ENCODE data around the gene ANGPTL5. TPM values are rescaled to one million over a fixed set of nuclear protein-coding genes. Genes with fewer than 3 reads are reported as not detected.

ANGPTL5 gene
- total RNA-seq, 1 experiment from 2014 or later: not detected

DNA sequence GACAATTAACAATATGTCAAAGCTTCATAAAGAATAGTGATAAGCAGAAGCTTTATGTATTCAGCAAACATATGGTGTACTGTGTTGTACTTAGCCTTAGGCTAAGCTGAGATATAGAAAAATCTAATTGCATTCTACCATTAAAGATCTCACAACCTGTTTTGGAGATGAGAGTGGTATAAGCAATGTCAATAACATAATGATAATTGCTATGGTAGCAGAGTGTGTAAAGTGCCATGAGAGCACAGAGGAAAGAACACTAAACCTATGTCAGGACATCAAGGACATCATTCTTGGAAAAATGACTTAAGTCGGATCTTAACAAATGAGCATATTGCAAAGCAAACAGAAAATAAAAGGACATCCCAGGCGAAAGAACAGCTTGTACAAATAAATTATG is 28.6 kb upstream of the ANGPTL5 start:
- Histone ChIP-seq H3K9me3 (ENCODE audit: control insufficient read depth, insufficient read depth, low read depth, low read length) (no peaks in the 10 kb centered on the region), H3K4me3 (ENCODE audit: low read depth in 2 of 2, low read length in 2 of 2) (no peak overlapping the region), H3K4me1 (ENCODE audit: control insufficient read depth, insufficient read depth, low read length) (no peaks in the 10 kb centered on the region), H3K36me3 (ENCODE audit: control insufficient read depth, insufficient read depth, low read length) (no peaks in the 10 kb centered on the region), H3K27ac (ENCODE audit: low read length) (no peak overlapping the region), H3K27me3 (ENCODE audit: control insufficient read depth, insufficient read depth, low read length) (no peaks in the 10 kb centered on the region)
- TF ChIP-seq POLR2AphosphoS5 (IDR thresholded peaks at IDR 0.05; ENCODE audit: low read depth, low read length) (no peak), TCF7L2 (IDR thresholded peaks at IDR 0.05; ENCODE audit: low read depth, low read length) (no peak)
- TF ChIP-seq, protein P1, sequence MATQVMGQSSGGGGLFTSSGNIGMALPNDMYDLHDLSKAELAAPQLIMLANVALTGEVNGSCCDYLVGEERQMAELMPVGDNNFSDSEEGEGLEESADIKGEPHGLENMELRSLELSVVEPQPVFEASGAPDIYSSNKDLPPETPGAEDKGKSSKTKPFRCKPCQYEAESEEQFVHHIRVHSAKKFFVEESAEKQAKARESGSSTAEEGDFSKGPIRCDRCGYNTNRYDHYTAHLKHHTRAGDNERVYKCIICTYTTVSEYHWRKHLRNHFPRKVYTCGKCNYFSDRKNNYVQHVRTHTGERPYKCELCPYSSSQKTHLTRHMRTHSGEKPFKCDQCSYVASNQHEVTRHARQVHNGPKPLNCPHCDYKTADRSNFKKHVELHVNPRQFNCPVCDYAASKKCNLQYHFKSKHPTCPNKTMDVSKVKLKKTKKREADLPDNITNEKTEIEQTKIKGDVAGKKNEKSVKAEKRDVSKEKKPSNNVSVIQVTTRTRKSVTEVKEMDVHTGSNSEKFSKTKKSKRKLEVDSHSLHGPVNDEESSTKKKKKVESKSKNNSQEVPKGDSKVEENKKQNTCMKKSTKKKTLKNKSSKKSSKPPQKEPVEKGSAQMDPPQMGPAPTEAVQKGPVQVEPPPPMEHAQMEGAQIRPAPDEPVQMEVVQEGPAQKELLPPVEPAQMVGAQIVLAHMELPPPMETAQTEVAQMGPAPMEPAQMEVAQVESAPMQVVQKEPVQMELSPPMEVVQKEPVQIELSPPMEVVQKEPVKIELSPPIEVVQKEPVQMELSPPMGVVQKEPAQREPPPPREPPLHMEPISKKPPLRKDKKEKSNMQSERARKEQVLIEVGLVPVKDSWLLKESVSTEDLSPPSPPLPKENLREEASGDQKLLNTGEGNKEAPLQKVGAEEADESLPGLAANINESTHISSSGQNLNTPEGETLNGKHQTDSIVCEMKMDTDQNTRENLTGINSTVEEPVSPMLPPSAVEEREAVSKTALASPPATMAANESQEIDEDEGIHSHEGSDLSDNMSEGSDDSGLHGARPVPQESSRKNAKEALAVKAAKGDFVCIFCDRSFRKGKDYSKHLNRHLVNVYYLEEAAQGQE (IDR thresholded peaks at IDR 0.05; ENCODE audit: insufficient read depth in 1 of 2, low read depth in 2 of 2, low read length in 1 of 2): no peak
- CTCF ChIA-PET: interaction anchor here (0.6 kb wide), 1 partner anchor 155 kb away, joined by 4 read pairs; no protein-coding TSS in a partner anchor
- no peak for ATAC-seq
- intact Hi-C loops (cut with micrococcal nuclease; ENCODE audit: unreplicated experiment) (no loop called here), in situ Hi-C loops (cut with HindIII; ENCODE audit: low pct_unique_long_range_greater_than_20kb, low sequenced_read_pairs) (no loop called here)
- no TSS peak for BruUV-seq (replicated peaks)
- POLR2A ChIA-PET: no interaction called here
- DNase-seq (ENCODE audit: low read depth, low spot score): no peak

GRCh38 chr11:101940901-101941520 is 24.7 kb upstream of the ANGPTL5 start:
- Histone ChIP-seq H3K4me3 (ENCODE audit: low read depth in 2 of 2, low read length in 2 of 2) (no peak overlapping the region), H3K9me3 (ENCODE audit: control insufficient read depth, insufficient read depth, low read depth, low read length) (no peaks in the 10 kb centered on the region), H3K36me3 (ENCODE audit: control insufficient read depth, insufficient read depth, low read length) (no peaks in the 10 kb centered on the region), H3K27ac (ENCODE audit: low read length) (no peak overlapping the region), H3K27me3 (ENCODE audit: control insufficient read depth, insufficient read depth, low read length) (no peaks in the 10 kb centered on the region), H3K4me1 (ENCODE audit: control insufficient read depth, insufficient read depth, low read length) (no peaks in the 10 kb centered on the region)
- ChIA-PET POLR2A (no interaction called here), CTCF (no interaction called here)
- DNase-seq (ENCODE audit: low read depth, low spot score): no peak
- no peak for TF ChIP-seq TCF7L2 (IDR thresholded peaks at IDR 0.05; ENCODE audit: low read depth, low read length)
- TF ChIP-seq, protein P1 (IDR thresholded peaks at IDR 0.05; ENCODE audit: insufficient read depth in 1 of 2, low read depth in 2 of 2, low read length in 1 of 2): no peak
- no peak for TF ChIP-seq SIN3A (IDR thresholded peaks at IDR 0.05; ENCODE audit: borderline replicate concordance, insufficient read depth, low read depth, low read length)
- TF ChIP-seq, protein P2, sequence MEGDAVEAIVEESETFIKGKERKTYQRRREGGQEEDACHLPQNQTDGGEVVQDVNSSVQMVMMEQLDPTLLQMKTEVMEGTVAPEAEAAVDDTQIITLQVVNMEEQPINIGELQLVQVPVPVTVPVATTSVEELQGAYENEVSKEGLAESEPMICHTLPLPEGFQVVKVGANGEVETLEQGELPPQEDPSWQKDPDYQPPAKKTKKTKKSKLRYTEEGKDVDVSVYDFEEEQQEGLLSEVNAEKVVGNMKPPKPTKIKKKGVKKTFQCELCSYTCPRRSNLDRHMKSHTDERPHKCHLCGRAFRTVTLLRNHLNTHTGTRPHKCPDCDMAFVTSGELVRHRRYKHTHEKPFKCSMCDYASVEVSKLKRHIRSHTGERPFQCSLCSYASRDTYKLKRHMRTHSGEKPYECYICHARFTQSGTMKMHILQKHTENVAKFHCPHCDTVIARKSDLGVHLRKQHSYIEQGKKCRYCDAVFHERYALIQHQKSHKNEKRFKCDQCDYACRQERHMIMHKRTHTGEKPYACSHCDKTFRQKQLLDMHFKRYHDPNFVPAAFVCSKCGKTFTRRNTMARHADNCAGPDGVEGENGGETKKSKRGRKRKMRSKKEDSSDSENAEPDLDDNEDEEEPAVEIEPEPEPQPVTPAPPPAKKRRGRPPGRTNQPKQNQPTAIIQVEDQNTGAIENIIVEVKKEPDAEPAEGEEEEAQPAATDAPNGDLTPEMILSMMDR (IDR thresholded peaks at IDR 0.05): no peak
- no peak for TF ChIP-seq POLR2AphosphoS5 (IDR thresholded peaks at IDR 0.05; ENCODE audit: low read depth, low read length)
- ATAC-seq: 0 out of 2 replicates have a peak, but pooled peaks have one; percentile 30
- in situ Hi-C loops (cut with HindIII; ENCODE audit: low pct_unique_long_range_greater_than_20kb, low sequenced_read_pairs): no loop called here
- BruUV-seq (replicated peaks): no TSS peak
- intact Hi-C loops (cut with micrococcal nuclease; ENCODE audit: unreplicated experiment): no loop called here
